Ishikawa (cell line): ENCODE data around the gene ZNF185.

Experiments used
- CEBPB ChIP-seq: IDR thresholded peaks from 2 replicates; pipeline ENCODE4 v1.6.1; 2012
- CREB1 ChIP-seq: IDR thresholded peaks from 2 replicates; pipeline ENCODE4 v1.6.1; 2012; ENCODE audit warnings: low read depth
- EGR1 ChIP-seq: IDR thresholded peaks from 2 replicates; pipeline ENCODE4 v1.6.1; 2012
- EP300 ChIP-seq: IDR thresholded peaks from 2 replicates; pipeline ENCODE4 v1.6.1; 2012; ENCODE audit warnings: borderline replicate concordance
- FOXM1 ChIP-seq: IDR thresholded peaks from 2 replicates; pipeline ENCODE4 v1.6.1; 2012; ENCODE audit warnings: low read depth, borderline replicate concordance
- NFIC ChIP-seq: IDR thresholded peaks from 2 replicates; pipeline ENCODE4 v1.6.1; 2012
- RAD21 ChIP-seq: IDR thresholded peaks from 2 replicates; pipeline ENCODE4 v1.6.1; 2012; ENCODE audit warnings: low read depth
- TAF1 ChIP-seq: IDR thresholded peaks from 2 replicates; pipeline ENCODE4 v1.6.1; 2012; ENCODE audit warnings: low read depth, mild to moderate bottlenecking
- TCF12 ChIP-seq: IDR thresholded peaks from 2 replicates; pipeline ENCODE4 v1.6.1; 2012; ENCODE audit warnings: low read depth
- TEAD4 ChIP-seq: IDR thresholded peaks from 2 replicates; pipeline ENCODE4 v1.6.1; 2012
- YY1 ChIP-seq: IDR thresholded peaks from 2 replicates; pipeline ENCODE4 v1.6.1; 2012; ENCODE audit warnings: low read depth
- ZBTB7A ChIP-seq: IDR thresholded peaks from 2 replicates; pipeline ENCODE4 v1.6.1; 2012; ENCODE audit warnings: low read depth
- TF ChIP-seq, protein P1 (sequence below): IDR thresholded peaks from 2 replicates; pipeline ENCODE4 v1.6.1; 2012
- TF ChIP-seq, protein P2 (sequence below): IDR thresholded peaks from 2 replicates; pipeline ENCODE4 v1.6.1; 2012
- TF ChIP-seq, protein P3 (sequence below): IDR thresholded peaks from 2 replicates; pipeline ENCODE4 v1.6.1; 2012; ENCODE audit warnings: low read depth, mild to moderate bottlenecking

ZNF185 gene

DNA sequence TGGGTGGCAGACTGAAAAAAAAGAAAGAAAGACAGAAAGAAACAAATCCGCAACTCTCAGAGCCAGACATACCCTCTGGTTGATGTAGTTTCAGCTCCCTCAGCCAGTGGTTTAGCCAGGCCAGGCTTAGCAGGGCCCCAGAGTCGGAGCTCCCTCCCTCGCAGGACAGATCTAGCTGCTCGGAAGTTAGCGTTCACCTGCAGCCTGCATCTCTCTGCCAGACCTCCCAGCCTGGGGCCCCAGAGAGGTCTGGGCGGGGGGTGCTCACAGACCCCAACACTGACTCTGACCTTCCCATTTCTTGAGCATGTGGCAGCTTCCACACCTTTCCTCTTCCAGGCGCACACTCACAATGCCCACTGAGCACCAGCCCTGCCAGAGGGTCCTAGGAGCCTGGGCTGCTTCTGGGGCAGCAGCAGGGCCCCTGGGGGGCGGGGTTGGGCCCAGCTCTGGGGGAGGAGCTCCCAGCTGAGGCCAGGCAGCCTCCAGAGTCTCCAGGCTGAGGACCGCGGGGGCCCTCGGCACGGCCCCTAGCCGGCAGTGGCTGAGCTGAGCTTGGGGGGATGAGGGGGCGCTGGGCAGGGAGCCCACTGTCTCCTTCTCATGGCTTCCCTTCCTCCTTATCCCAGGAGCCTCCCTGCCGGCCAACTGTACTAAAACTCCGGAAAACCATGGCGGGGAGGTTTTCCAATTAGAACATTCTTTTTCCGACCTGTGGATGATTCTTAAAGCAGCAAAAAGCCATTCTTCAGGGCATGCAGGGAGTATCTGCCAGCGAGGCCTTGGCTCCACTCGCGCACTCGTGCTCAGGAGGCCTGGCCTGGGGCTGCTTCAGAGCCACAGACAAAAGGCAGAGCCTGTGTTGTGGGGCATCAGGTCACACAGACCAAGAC, 4.6 kb upstream of the ZNF185 start:
- TF ChIP-seq, protein P1, sequence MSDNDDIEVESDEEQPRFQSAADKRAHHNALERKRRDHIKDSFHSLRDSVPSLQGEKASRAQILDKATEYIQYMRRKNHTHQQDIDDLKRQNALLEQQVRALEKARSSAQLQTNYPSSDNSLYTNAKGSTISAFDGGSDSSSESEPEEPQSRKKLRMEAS = no peak
- no peak for TF ChIP-seq TCF12
- TF ChIP-seq YY1 = no peak
- TF ChIP-seq FOXM1 = no peak
- TF ChIP-seq, protein P2, sequence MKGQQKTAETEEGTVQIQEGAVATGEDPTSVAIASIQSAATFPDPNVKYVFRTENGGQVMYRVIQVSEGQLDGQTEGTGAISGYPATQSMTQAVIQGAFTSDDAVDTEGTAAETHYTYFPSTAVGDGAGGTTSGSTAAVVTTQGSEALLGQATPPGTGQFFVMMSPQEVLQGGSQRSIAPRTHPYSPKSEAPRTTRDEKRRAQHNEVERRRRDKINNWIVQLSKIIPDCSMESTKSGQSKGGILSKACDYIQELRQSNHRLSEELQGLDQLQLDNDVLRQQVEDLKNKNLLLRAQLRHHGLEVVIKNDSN = no peak
- no peak for TF ChIP-seq EGR1
- no peak for TF ChIP-seq RAD21
- TF ChIP-seq NFIC = no peak
- TF ChIP-seq, protein P3, sequence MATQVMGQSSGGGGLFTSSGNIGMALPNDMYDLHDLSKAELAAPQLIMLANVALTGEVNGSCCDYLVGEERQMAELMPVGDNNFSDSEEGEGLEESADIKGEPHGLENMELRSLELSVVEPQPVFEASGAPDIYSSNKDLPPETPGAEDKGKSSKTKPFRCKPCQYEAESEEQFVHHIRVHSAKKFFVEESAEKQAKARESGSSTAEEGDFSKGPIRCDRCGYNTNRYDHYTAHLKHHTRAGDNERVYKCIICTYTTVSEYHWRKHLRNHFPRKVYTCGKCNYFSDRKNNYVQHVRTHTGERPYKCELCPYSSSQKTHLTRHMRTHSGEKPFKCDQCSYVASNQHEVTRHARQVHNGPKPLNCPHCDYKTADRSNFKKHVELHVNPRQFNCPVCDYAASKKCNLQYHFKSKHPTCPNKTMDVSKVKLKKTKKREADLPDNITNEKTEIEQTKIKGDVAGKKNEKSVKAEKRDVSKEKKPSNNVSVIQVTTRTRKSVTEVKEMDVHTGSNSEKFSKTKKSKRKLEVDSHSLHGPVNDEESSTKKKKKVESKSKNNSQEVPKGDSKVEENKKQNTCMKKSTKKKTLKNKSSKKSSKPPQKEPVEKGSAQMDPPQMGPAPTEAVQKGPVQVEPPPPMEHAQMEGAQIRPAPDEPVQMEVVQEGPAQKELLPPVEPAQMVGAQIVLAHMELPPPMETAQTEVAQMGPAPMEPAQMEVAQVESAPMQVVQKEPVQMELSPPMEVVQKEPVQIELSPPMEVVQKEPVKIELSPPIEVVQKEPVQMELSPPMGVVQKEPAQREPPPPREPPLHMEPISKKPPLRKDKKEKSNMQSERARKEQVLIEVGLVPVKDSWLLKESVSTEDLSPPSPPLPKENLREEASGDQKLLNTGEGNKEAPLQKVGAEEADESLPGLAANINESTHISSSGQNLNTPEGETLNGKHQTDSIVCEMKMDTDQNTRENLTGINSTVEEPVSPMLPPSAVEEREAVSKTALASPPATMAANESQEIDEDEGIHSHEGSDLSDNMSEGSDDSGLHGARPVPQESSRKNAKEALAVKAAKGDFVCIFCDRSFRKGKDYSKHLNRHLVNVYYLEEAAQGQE = no peak
- no peak for TF ChIP-seq EP300
- TF ChIP-seq TEAD4 = no peak
- no peak for TF ChIP-seq CEBPB
- no peak for TF ChIP-seq CREB1
- TF ChIP-seq TAF1 = no peak
- TF ChIP-seq ZBTB7A = no peak

DNA sequence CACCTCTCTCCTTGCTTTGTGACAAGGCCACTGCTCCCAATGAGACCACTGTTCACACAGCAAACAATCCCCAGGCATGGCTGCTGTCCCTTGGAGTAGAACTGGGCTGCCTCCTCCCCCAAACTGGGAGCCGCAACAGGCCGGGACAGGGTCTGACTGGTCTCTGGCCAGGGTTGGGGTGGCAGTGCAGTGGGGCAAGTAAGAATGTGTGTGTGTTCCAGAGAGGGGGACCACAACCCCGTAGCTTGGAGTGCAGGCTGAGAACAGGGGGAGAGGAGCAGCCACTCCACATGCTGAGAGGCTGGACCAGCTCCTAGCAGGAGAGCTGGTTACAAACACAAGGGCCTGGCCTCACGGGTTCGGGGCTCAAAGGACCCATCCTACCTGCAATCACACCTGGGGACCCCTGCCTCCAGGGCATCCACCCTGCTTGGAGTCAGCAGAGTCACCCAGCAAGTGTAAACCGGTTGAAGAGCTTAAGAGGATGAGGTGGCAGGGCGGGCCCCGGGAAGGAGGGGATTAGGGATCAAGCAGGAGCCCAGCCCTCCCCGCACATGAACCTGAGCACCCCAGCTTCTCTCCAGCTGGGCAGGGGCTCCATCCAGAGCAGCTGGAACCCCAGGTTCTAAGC, 3.8 kb upstream of the ZNF185 start:
- TF ChIP-seq TEAD4 (no peak), TAF1 (no peak), EGR1 (no peak), YY1 (no peak), RAD21 (no peak), EP300 (no peak), FOXM1 (no peak), TCF12 (no peak), CEBPB (no peak), CREB1 (no peak), ZBTB7A (no peak), NFIC (no peak)
- TF ChIP-seq, protein P2 = no peak
- TF ChIP-seq, protein P1 = no peak
- TF ChIP-seq, protein P3 = no peak

DNA sequence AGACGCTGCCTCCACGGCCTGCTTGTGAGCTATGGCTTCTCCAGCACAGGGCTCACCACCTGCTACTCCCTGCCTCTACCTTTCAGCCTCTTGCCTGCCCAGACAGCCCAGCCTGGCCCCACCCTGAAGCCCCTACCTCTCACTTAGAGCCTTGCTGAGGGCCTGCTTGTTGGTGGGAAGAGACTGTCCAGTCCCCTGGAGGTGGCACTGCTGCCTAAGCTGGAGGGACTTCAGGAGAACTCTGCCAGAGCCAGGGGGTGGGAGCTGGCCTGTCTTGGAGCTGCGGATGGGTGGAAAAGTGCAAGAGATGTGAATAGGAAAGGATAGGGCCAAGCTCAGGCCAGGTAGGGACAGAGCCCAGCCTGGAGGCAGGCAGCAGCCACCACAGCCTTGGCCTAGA, 2.7 kb upstream of the ZNF185 start:
- TF ChIP-seq YY1 (no peak), CREB1 (no peak), TCF12 (no peak), FOXM1 (no peak), TEAD4 (no peak), EGR1 (no peak), ZBTB7A (no peak), CEBPB (no peak), EP300 (no peak), TAF1 (no peak), NFIC (no peak), RAD21 (no peak)
- TF ChIP-seq, protein P1 = no peak
- TF ChIP-seq, protein P3 = no peak
- TF ChIP-seq, protein P2 = no peak
